ENCODE measurements around the gene MAD1L1.

The MAD1L1 gene

DNA sequence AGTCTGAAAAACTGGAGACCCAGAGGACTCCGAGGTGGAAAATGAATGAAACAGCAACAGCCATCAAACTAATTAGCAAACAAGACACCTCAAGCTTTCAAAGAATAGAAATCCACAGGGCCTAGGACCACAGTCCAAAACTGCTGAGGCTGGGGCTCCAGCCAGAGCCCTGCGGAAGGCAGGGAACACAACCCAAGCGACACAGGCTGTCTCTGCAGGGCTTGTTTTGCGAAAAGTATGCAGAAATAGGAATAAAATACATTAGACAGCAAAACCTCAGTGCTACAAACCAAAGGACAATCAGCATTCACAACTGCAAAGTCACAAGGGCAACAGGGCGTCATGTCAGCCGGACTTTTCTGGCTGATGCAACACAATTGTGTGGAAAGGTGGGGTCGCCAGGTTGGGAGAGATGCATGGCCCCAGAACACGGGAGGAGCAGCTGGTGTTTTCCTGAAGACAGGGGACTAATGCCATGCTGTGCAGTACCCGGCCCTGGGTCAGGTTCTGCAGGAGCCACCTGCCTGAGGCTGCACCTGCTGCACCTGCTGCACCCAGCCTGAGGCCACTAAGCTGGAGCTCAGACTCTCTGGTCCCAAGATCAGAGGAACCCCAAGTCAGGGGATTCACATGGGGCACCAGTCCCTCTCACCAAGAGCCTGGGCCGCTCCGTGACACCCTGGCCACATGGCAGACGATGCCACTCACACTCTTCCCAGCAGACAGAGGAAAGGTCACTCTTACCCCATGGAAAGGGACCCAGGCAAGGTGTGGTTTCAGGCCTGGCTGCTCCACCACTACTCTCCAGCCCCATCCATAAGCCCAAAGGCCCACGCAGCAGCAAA, 74.2 kb downstream of the MAD1L1 start:
- DNase-seq (ENCODE audit: low read depth, low spot score), result no peak

DNA sequence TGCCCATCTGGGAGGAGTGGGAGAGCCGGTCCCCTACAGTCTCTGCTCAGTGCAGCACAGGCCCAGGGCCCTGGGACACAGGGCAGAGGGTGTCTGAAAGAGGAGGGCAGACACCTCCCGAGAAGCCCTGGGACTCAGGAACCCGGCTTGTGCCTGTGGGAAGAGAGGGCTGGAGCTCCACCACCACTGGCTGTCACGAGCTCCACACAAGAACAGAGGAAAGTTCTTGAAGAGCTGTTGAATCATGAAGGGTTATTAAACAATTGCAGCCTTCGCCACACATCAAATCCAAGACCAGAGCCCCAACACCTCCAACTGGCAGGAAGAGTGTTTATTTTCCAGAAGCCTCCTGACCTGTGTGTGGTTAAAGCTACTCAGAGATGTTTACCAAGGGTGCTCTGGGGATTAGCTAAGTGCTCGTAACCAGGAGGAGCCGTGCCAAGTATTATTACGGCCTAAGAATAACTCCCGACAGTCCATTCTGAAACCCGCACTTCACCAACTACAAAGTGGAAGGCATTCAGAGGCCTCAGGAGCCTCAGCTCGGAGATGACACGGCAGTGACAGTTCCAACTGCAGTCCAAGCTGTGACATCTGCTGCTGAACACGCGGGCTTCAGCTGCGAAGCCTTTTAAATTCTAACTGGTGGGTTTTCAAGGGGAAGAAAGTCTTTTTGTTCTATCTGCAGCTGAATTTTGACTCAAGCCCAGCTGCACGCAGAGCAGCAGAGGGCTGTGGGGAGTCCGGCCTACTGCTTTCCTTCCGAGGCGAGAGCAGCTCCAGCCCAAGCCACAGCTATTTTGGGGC, 75.1 kb downstream of the MAD1L1 start:
- peak; percentile 95 for DNase-seq (ENCODE audit: low read depth, low spot score)

DNA sequence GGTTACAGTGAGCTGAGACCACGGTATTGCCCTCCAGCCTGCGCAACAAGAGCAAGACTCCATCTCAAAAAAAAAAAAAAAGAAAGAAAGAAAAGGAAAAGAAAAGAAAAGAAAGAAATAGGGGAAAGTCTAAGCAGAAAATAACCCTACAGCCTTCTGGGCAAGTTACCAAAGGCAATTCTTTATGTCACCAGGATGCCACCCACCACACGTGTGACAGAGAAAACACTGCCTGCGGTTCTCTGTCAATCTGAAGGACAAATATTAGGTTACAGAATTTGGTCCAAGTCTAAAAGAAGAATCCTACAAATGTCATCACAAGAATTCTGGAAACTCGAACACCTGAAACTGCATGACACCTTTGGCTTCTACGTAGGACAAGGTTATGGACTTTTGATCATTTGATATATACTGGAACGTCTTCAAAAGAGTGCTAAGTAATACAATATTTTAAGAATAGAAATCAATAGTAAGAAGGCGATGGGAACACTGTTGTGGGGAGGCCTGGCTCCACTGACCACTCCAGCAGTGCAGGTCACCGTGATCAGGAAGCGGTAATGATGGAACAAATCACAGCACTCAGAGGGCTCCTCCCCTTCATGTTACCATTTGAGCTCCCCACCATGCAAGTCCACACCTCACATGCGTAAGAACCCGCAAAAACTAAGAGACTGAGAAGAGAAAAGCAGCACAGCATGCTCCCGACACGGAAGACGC, 75.8 kb downstream of the MAD1L1 start:
- DNase-seq (ENCODE audit: low read depth, low spot score), result no peak

DNA sequence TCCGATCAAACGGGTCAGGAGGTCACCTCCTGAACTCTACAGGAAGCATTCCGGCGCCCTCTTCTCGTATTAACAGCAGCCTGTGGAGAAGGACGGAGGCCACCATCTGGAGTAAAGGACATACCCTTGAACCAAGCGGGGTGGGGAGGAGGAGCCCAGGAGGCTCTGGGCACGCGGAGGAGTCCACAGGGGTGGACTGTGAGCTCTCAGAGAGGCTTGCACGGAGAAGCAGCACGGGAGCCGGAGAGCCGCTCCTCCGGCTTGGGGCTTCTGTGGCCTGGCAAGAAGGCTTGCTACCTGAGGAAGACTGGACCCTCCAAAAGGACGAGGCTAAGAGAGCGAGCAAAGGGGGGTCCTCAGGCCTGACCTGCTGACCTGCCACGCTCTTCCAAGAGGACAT, 77.9 kb downstream of the MAD1L1 start:
- DNase-seq (ENCODE audit: low read depth, low spot score), result no peak

DNA sequence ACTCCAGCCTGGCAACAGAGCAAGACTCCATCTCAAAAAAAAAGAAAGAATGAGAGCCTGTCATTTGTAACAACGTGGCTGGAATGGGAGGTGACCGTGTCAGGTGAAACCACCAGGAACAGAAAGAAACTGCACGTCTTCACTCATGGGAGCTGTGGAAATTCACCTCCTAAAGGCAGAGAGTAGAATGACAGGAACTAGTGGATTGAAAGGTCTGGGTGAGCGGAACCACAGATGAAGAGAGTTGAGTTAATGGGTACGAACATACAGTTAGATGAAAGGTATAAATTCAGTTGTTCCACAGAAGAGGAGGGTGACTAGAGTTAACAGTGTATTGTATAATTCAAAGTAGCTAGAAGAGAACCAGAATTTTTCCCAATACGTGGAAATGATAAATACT, 78.6 kb downstream of the MAD1L1 start:
- no peak for DNase-seq (ENCODE audit: low read depth, low spot score)

DNA sequence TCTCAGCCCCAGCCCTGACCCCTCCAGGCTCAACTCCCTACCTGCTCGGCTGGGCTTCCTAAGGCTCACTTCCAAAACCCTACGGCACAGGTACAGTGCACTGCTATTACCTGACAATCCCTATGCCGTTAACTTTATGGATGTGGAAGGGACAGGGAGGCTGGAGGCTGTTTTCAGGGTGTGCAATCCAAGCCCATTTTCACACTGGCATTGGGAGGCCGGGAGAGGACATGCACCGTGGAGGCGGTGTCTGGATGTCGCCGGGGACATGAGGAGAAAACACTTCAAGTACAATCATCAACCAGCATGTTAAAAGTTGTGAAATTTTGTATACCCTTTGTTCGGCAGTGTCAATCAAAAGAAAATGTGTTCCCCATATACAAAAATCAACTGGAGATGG, 80.1 kb downstream of the MAD1L1 start:
- DNase-seq (ENCODE audit: low read depth, low spot score), result no peak

DNA sequence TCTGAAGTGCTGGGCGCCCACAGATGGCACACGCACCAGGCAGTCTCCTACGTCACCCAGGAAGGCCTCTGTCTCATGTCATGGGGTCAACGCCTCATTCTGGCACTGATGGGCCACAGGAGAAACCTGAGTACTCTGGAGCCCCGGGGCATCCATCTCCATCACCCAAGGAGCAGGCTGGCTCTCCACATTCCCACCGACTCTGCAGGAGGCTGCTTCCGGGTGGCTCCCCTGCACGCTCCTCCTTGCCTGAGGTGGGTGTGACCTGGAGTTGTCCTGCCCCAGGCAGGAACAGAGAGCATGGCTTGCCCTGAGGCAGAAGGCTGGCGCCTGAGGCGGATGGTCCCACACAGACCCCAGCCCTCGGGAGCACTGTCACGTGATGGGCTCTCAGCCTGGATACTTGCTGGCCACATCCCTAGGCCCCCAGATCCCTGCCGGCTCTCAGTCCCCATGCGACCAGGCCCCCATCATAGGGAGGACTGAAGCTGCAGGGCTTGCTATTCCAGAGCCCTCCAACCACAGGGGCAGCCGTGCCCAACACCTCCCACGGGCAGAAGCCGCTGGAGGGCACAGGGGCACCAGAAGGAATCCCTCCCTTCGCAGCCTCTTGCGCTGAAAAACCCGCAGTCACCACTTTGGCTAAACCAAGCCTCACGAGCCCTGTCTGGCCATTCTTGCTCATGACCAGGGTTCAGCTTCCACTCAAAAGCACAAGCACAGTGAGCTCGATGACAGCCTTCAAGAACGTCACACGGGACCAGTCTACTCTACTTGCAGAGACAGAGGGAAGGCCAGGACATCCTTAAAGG, 80.7 kb downstream of the MAD1L1 start:
- DNase-seq (ENCODE audit: low read depth, low spot score), result no peak

DNA sequence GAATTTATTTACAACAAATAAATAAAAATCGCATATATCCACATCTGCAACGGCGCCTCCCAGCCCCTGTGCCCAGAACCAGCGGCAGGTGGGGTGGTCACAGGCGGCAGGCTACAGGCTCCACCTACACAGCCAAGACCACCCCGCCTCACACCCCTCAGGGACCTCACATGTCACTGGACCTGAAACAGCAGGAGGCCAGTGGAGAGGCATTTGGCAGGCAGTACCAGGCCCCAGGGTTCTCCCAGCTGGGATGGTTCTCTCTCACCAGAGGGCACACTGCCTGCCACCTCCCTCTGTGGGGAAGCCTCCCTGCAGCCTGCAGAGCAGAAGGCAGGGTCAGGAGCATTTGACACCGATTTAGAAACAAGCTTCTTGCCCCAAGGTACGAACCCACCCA, 81.5 kb downstream of the MAD1L1 start:
- DNase-seq (ENCODE audit: low read depth, low spot score), result no peak

DNA sequence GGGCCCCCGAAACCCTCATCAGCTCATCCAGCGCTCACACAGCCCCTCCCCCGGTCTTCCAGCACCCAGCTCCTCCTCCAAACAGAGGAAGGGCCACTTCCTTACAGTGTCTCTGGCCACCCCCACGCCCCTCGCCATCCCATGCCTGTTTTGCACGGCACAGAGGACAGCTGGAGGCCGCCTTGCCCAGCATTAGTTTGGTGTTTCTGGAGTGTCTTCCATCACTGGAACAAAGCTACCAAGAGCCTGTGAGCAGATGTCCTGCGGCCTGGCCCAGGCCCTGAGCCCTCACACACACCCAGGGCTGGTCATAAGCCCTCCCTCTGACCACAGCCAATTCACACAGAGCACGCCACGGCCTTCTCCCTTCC, 82.3 kb downstream of the MAD1L1 start:
- DNase-seq (ENCODE audit: low read depth, low spot score), result no peak

DNA sequence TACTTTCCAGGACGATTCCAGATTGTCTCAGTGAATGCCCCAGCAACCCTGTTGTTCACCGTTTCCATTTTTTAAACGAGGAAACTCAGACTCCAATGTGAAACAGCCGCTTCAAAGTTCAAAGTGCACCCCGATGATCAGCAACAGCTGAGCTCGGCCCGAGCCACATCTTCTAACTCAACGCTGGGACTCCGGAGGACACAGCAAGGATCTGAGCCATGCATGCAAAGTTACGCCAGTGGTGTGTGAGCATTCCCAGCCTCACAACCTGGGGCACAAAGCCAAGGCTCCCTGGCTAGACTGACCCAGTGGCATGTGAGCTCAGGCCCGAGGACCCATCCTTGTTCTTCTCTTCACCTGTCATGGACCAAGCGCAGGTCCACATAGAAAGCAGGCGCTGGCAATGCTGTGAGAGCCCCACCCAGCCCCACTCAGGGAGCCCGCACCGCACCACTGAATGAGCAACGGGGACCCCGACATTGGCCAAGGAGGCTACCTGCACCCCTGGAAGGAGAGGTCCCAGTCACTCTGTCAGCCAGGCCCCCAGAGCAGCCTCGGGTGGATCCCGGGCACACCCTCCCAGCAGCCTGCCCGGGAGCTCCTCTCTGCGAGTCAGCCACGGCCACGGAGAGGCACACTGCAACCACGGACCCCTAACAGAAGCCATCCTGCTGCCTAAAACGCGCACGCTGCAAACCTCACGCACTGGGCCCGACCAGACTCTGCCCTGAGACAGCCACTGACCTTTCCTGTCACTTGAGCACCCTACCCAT, 82.9 kb downstream of the MAD1L1 start:
- DNase-seq (ENCODE audit: low read depth, low spot score), result no peak

DNA sequence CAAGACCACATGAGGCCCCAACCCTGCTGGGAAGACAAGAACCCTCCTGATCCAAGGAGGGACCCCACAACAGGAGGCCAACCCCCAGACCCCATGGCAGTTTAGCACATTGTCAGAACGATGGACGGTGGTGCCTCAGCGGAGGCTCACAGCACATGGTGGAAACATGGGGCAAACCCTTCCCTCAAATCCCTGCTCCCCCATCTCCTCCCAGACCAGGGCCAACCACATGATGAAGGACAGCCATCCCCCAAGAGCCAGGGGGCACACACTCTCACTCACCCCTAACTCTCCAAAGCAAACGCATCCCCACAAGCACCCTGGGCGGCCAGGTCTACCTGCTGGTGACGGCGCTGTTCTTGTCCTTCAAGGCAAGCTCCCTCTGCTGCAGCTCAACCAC, 83.9 kb downstream of the MAD1L1 start:
- no peak for DNase-seq (ENCODE audit: low read depth, low spot score)

DNA sequence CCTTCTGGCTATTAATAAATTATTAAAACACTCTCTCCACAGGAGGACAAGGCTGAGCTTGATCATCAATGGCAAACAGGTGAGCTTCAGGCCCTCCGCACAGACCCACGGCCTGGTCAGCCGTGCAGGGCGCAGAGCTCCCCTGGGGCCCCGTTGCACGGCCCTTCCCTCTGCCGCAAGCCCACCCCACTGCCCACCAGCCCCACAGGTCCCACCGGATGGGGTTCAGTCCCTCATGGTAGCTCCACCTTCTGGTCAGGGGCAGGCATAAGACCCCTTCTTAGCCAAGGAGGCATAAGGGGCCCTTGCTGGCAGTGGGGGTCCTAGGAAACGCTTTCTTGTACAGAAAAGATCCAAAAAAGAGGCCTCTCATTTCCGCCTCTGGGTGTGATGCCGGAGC, 84.6 kb downstream of the MAD1L1 start:
- no peak for DNase-seq (ENCODE audit: low read depth, low spot score)

DNA sequence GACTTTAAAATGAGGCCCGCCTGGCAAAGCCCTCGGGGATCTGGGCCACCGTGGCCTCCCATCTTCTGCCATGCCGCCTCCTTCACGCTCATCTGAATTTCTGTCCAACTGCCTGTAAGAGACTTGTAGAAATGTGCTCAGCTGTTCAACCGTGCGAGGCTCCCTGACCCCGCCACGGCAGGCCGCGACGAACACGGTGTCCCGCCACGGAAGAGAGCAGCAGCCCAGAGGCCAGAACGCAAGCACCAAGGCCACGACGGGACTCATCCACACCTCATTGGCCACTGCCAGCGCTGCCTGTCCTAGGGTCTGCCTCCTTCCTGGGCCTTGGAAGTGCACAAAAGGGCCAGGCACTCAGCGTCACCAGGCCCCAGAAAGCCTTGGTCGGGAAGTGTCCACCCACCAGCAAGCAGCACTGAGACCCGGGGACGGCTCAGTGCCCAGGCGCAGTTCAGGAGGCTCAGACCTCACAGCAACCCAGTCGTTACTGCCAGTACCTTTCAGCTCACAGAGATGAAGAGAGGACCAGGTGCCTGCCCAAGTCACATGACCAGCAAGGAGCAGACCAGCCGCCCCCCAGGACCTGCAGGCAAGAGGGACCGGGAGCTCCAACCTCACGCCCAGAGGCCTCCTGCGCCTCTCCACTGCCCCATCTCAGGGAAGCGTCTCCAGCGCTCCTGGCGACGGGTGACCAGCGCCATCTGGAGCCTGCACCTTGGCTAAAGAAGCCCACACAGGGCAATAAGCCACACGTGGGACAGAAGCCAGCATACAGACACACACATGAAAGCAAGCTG, 85.9 kb downstream of the MAD1L1 start:
- no peak for DNase-seq (ENCODE audit: low read depth, low spot score)

DNA sequence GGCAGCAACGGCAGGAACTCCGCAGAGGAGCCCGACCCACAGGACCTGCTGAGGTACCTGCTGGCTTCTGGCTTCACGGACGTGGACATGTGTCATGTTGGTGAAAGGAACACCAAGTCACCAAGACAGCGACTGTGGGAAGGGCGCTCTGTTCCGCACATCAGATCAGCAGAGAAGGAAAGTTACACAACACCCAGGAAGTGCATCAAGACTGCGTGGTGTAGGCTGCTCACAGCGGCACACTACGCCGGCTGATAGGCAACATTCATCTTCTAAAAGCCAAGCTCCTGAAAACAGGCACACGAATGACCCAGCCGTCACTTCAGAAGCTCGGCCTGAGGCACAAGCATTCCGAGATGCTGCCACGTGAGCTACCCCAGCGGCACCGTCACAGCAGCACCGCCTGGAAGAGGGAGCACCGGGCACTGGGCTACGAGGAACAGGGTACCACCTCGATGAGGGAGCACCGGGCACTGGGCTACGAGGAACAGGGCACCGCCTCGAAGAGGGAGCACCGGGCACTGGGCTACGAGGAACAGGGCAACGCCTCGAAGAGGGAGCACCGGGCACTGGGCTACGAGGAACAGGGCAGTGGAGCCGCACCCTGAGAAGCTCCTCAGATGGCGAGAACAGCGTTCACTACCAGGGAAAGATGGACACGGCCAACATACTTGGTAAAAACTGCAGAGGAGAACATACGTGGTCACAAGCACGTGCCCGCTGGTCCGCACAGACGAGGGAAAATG, 86.7 kb downstream of the MAD1L1 start:
- no peak for DNase-seq (ENCODE audit: low read depth, low spot score)

DNA sequence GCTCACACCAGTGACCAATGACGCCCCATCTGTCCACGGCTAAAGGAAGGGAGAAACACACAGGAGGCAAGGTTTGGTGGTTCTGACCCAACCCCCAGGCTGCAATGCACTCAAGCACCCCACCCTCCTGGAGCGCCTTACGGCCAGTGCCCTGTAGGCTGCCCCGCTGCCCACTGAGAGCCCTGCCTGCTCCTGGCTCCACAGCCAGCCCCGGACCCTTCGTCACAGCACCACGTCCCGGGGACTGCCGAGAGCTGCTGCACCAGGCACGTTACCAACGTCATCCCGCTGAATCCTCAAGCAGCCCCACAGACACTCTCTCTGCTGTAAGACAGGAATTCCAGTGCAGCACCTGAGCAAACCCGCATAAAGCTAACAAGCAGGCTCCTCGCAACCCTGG, 87.8 kb downstream of the MAD1L1 start:
- DNase-seq (ENCODE audit: low read depth, low spot score), result no peak

DNA sequence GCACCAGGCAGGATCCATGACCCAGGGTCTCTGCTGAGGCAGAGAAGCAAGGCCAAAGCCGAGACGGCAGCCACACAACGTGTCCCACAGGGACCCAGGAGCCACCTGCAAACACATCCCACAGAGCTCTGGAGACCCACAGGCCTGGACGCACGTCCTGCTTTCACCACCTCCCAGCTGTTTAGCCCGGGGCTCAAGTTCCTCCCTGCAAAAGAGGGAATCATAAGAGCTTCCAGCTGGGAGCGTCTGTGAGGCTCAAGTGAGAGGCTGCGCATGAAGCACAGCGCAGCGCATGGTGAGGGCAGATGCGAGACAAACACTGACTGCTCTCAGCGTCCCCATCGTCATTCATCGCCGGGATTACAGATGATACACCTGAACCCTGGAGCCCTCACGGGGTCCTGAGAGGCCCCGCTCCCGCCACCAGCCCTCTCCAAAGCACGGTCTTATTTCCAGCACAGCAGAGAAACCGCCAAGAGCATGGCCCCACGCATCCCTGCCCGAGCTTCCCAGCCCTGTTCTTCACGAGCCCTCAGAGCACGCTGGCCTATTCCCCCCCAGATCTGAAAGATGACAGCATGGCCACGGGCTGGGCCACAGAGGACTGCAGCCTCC, 88.7 kb downstream of the MAD1L1 start:
- no peak for DNase-seq (ENCODE audit: low read depth, low spot score)

DNA sequence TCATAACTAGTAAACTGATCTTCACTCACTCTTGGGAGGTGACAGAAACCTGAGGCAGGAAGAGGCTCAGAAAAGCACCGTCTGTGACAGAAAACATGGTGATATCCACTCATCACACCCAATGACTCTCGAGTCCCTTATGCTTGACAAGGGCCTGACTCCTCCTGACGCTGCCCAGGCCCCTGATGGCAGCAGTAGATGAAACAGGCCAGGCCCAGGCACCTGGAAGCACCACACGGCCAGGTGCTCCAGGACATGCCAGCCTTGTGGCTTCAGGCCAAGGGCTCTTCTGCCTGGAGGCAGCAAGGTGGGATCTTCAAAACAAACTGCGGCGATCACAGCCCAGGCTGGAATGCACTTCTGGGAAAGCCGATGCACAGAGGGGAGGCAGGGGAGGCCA, 89.3 kb downstream of the MAD1L1 start:
- DNase-seq (ENCODE audit: low read depth, low spot score), result no peak

DNA sequence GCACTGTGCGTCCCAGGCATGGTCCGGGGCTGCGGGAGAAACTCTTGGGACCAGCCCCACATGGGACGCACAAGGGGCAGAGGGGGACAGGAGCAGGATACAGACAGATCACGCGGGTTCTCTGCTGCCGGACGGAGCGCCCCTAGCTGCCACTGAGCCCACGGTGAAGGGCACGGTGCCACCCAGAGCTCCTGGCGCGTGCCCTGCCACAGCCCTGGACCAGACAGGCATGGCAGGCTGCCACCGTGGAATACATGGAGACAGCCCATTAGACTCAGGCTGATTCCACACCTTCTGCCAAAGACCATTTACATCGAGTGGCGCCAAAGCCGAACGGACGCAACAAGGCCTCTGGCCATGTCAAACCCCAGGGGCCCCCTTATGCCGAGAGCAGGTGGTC, 90.4 kb downstream of the MAD1L1 start:
- DNase-seq (ENCODE audit: low read depth, low spot score), result no peak

DNA sequence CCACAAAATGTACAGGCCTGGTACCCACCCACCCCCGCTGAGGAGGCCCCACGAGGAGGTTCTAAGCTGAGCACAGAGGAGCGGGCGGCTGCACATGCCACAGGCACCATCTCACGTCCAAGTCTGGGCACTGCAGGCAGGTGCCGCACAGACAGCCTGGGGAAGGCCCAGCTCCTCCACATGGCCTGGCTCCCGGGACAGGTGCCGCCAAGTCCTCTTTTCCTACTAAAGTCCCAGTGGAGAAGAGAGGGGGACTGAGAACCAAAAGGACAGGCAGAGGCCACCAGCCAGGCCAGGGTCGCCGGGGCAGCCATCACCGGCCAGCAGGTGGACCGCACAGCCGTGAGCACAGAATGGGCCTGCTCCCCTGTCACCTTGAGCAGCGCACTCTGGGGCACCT, 91.1 kb downstream of the MAD1L1 start:
- no peak for DNase-seq (ENCODE audit: low read depth, low spot score)

Measured in astrocyte of the hippocampus (primary cell).